Adrenal gland (tissue), 5 donors: ENCODE measurements around the gene SEMA3G.

ENCODE experiments used
- POLR2A ChIP-seq, 2 donors: fragments of 450-650 bp; IDR thresholded peaks; one replicate each; pipeline ENCODE4 v1.6.1; 2017; ENCODE audit warnings: antibody characterized with exemption in 2 of 2, mild to moderate bottlenecking in 2 of 2, moderate library complexity in 1 of 2
- TF ChIP-seq, protein P1 (sequence below), 6 experiments: fragments of 450-650 bp in 4 of 6; fragments of 200-600 bp in 2 of 6; sonication (generic) in 1 of 6; IDR thresholded peaks; 1 replicate in 5 of 6; 2 replicates in 1 of 6; pipeline versions ENCODE4 v1.5.1 to v1.8.0; 2016 to 2021; ENCODE audit warnings: antibody characterized with exemption in 6 of 6, mild to moderate bottlenecking in 2 of 6, moderate library complexity in 1 of 6
- donor health status: DM: no; HTN: no; CAD: no.

DNA sequence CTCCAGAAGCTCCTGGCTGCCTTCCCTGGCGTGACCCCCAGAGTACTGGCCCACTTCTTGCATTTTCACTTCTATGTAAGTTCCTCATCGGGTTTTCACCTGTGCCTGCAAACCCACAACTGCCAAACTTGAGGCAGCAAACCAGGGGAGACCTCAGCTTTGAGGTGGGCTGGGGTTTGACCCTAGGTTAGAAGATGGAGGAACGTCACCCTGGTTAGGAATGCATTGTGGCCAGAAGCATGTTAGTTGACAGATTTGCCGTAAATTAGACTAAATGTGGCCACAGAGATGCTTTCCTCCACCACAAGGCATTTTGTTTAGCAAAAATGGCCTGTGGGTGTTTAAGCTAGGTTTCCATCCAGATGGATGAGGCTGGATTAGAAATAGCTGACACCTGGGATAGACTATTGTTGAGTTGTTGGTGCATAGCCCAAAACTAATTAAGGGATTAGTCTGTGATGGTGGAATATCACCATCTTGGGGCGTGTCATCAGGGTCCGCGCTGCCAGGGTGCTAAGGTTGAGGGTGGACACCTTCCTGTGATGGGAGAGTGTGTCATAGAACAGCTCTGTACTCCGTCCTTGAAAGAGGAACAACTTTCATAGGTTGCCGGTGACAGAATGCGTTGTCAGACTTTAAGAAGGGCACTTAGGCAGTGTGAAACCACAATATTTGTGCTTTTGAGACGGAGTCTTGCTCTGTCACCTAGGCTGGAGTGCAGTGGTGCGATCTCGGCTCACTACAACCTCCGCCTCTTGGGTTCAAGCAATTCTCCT lies 14.1 kb upstream of the SEMA3G start:
- TF ChIP-seq, protein P1, sequence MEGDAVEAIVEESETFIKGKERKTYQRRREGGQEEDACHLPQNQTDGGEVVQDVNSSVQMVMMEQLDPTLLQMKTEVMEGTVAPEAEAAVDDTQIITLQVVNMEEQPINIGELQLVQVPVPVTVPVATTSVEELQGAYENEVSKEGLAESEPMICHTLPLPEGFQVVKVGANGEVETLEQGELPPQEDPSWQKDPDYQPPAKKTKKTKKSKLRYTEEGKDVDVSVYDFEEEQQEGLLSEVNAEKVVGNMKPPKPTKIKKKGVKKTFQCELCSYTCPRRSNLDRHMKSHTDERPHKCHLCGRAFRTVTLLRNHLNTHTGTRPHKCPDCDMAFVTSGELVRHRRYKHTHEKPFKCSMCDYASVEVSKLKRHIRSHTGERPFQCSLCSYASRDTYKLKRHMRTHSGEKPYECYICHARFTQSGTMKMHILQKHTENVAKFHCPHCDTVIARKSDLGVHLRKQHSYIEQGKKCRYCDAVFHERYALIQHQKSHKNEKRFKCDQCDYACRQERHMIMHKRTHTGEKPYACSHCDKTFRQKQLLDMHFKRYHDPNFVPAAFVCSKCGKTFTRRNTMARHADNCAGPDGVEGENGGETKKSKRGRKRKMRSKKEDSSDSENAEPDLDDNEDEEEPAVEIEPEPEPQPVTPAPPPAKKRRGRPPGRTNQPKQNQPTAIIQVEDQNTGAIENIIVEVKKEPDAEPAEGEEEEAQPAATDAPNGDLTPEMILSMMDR (IDR thresholded peaks at IDR 0.05): no peak
- TF ChIP-seq POLR2A (IDR thresholded peaks at IDR 0.05): no peak
